HepG2 (cell line): ENCODE data around the gene OPRL1. TPM values are rescaled to one million over a fixed set of nuclear protein-coding genes. Genes with fewer than 3 reads are reported as not detected.
A peak's percentile ranks its signal among the peaks of the same experiment; 100 is the strongest.

Source experiments
- DPF2 ChIP-seq: sonication (generic); formaldehyde crosslinking; IDR thresholded peaks from 2 replicates; pipeline ENCODE4 v1.4.0; 2020; ENCODE audit warnings: mild to moderate bottlenecking, low read depth, missing genetic modification reagents, borderline replicate concordance
- MAZ ChIP-seq, 2 experiments: sonication (generic) in 1 of 2; formaldehyde crosslinking in 1 of 2; IDR thresholded peaks; 2 replicates each; pipeline versions ENCODE4 v1.5.0 to v1.6.1; 2012 to 2020; ENCODE audit warnings: low read depth in 2 of 2, mild to moderate bottlenecking in 2 of 2, borderline replicate concordance in 1 of 2, improper control_type of control experiment in 1 of 2, low read length in 1 of 2, missing genetic modification reagents in 1 of 2, moderate library complexity in 1 of 2
- NFKB2 ChIP-seq: sonication (generic); formaldehyde crosslinking; IDR thresholded peaks from 2 replicates; pipeline ENCODE4 v1.4.0; 2020; ENCODE audit warnings: missing genetic modification reagents, borderline replicate concordance
- polyA plus RNA-seq, 8 experiments: library from polyadenylated mRNA; depleted of rRNA in 3 of 8; stranded (reverse) in 7 of 8; unstranded in 1 of 8; fragments of >200 nt; fragmentation: Illumina TruSeq in 4 of 8; extraction: Trizol in 4 of 8; gene quantifications; 2 replicates each; pipeline versions ENCODE4 v1.2.1 to v1.2.3, GENCODE V29; 2011 to 2016; ENCODE audit warnings: low read depth in 4 of 8, missing spikeins in 1 of 8, mixed read lengths in 1 of 8; ENCODE audit not compliant: insufficient read depth in 1 of 8
- total RNA-seq, 5 experiments: library from RNA; depleted of rRNA; stranded (reverse); fragments of >200 nt; fragmentation: Illumina TruSeq; extraction: Trizol; gene quantifications; 2 replicates each; pipeline ENCODE4 v1.2.3, GENCODE V29; 2016; ENCODE audit warnings: low read depth in 1 of 5
- TF ChIP-seq, protein P1 (sequence below): sonication (generic); formaldehyde crosslinking; IDR thresholded peaks from 2 replicates; pipeline ENCODE4 v1.4.0; 2020; ENCODE audit warnings: missing genetic modification reagents
- TF ChIP-seq, protein P2 (sequence below): sonication (generic); formaldehyde crosslinking; IDR thresholded peaks from 2 replicates; pipeline ENCODE4 v1.8.1; 2023; ENCODE audit warnings: mild to moderate bottlenecking, inconsistent platforms, moderate library complexity, missing genetic modification reagents, borderline replicate concordance
- TF ChIP-seq, protein P3 (sequence below): sonication (generic); formaldehyde crosslinking; IDR thresholded peaks from 2 replicates; pipeline ENCODE4 v1.4.0; 2020; ENCODE audit warnings: missing genetic modification reagents
- TF ChIP-seq, protein P4 (sequence below): sonication (generic); formaldehyde crosslinking; IDR thresholded peaks from 2 replicates; pipeline ENCODE4 v1.4.0; 2020; ENCODE audit warnings: missing genetic modification reagents
- TF ChIP-seq, protein P5 (sequence below): sonication (generic); formaldehyde crosslinking; IDR thresholded peaks from 2 replicates; pipeline ENCODE4 v1.5.0; 2020; ENCODE audit warnings: missing genetic modification reagents
- TF ChIP-seq, protein P6 (sequence below): sonication (generic); formaldehyde crosslinking; IDR thresholded peaks from 2 replicates; pipeline ENCODE4 v1.9.0; 2021; ENCODE audit warnings: missing genetic modification reagents, borderline replicate concordance

Gene OPRL1
- total and polyA plus RNA-seq, 2 of the 13 experiments (the other 11 are each of a cell fraction or from before 2014, with no cell fraction given), result 0.35 to 0.71 TPM

DNA sequence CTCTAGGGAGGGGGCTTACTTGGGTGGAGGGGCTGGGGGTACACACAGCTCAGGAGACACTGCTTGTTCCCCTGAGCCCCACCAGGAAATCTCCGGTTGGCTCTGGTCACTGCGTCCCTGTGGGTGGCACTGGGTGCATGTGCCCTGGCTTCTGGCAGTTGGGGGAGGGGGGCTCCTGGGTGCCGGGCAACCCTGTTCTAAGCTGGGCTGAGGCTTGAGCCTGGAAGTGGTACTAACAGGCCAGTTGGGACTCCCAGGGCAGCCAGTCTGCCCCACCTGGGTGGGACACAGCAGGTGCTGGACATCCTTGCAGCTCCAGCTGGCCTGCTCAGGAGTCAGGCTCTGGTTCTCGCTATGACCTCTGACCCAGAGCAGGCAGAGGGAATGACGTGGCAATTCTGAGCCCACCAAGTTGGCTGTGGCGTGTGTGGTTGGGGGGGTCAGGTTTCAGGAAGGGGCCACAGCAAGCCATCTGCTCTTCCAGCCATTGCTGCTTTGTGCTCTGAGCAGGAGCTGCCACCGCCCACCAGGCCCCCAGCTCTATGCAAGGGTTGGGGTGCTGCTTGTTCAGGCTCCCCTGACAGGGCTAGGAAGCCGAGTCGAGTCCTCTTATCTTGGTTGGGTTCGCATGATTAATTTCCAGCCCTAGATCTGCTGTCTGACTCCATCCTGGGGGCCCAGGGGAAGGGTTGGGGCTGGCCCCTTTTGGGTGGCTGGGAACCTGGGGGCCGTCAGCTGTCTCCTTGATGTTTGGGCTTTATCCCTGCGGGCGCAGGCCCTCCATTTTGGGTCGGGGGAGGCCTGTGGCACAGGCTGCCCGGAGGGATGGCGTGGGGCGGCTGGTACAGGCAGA is 43.3 kb upstream of the OPRL1 start (continued):
- TF ChIP-seq, protein P1, sequence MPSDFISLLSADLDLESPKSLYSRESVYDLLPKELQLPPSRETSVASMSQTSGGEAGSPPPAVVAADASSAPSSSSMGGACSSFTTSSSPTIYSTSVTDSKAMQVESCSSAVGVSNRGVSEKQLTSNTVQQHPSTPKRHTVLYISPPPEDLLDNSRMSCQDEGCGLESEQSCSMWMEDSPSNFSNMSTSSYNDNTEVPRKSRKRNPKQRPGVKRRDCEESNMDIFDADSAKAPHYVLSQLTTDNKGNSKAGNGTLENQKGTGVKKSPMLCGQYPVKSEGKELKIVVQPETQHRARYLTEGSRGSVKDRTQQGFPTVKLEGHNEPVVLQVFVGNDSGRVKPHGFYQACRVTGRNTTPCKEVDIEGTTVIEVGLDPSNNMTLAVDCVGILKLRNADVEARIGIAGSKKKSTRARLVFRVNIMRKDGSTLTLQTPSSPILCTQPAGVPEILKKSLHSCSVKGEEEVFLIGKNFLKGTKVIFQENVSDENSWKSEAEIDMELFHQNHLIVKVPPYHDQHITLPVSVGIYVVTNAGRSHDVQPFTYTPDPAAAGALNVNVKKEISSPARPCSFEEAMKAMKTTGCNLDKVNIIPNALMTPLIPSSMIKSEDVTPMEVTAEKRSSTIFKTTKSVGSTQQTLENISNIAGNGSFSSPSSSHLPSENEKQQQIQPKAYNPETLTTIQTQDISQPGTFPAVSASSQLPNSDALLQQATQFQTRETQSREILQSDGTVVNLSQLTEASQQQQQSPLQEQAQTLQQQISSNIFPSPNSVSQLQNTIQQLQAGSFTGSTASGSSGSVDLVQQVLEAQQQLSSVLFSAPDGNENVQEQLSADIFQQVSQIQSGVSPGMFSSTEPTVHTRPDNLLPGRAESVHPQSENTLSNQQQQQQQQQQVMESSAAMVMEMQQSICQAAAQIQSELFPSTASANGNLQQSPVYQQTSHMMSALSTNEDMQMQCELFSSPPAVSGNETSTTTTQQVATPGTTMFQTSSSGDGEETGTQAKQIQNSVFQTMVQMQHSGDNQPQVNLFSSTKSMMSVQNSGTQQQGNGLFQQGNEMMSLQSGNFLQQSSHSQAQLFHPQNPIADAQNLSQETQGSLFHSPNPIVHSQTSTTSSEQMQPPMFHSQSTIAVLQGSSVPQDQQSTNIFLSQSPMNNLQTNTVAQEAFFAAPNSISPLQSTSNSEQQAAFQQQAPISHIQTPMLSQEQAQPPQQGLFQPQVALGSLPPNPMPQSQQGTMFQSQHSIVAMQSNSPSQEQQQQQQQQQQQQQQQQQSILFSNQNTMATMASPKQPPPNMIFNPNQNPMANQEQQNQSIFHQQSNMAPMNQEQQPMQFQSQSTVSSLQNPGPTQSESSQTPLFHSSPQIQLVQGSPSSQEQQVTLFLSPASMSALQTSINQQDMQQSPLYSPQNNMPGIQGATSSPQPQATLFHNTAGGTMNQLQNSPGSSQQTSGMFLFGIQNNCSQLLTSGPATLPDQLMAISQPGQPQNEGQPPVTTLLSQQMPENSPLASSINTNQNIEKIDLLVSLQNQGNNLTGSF (CRISPR knock-in tag), result 0 out of 2 replicates have a peak, but pooled peaks have one; percentile 22
- TF ChIP-seq, protein P2, sequence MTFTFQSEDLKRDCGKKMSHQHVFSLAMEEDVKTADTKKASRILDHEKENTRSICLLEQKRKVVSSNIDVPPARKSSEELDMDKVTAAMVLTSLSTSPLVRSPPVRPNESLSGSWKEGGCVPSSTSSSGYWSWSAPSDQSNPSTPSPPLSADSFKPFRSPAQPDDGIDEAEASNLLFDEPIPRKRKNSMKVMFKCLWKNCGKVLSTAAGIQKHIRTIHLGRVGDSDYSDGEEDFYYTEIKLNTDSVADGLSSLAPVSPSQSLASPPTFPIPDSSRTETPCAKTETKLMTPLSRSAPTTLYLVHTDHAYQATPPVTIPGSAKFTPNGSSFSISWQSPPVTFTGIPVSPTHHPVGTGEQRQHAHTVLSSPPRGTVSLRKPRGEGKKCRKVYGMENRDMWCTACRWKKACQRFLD (CRISPR knock-in tag), result no peak; the same call in 1 of the 2 replicates
- TF ChIP-seq, protein P3, sequence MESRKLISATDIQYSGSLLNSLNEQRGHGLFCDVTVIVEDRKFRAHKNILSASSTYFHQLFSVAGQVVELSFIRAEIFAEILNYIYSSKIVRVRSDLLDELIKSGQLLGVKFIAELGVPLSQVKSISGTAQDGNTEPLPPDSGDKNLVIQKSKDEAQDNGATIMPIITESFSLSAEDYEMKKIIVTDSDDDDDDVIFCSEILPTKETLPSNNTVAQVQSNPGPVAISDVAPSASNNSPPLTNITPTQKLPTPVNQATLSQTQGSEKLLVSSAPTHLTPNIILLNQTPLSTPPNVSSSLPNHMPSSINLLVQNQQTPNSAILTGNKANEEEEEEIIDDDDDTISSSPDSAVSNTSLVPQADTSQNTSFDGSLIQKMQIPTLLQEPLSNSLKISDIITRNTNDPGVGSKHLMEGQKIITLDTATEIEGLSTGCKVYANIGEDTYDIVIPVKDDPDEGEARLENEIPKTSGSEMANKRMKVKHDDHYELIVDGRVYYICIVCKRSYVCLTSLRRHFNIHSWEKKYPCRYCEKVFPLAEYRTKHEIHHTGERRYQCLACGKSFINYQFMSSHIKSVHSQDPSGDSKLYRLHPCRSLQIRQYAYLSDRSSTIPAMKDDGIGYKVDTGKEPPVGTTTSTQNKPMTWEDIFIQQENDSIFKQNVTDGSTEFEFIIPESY (CRISPR knock-in tag), result peak; percentile 14; the same call in 1 of the 2 replicates
- no peak for TF ChIP-seq DPF2 (CRISPR knock-in tag)
- TF ChIP-seq NFKB2 (CRISPR knock-in tag), result no peak
- TF ChIP-seq MAZ (IDR thresholded peaks at IDR 0.05; ENCODE audit: borderline replicate concordance, low read depth, low read length), result no peak
- peak; percentile 58; the same call in 1 of the 2 replicates for TF ChIP-seq MAZ (CRISPR knock-in tag; IDR thresholded peaks at IDR 0.05; ENCODE audit: low read depth)
- TF ChIP-seq, protein P4, sequence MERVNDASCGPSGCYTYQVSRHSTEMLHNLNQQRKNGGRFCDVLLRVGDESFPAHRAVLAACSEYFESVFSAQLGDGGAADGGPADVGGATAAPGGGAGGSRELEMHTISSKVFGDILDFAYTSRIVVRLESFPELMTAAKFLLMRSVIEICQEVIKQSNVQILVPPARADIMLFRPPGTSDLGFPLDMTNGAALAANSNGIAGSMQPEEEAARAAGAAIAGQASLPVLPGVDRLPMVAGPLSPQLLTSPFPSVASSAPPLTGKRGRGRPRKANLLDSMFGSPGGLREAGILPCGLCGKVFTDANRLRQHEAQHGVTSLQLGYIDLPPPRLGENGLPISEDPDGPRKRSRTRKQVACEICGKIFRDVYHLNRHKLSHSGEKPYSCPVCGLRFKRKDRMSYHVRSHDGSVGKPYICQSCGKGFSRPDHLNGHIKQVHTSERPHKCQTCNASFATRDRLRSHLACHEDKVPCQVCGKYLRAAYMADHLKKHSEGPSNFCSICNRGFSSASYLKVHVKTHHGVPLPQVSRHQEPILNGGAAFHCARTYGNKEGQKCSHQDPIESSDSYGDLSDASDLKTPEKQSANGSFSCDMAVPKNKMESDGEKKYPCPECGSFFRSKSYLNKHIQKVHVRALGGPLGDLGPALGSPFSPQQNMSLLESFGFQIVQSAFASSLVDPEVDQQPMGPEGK (CRISPR knock-in tag), result peak; percentile 93
- TF ChIP-seq, protein P5, sequence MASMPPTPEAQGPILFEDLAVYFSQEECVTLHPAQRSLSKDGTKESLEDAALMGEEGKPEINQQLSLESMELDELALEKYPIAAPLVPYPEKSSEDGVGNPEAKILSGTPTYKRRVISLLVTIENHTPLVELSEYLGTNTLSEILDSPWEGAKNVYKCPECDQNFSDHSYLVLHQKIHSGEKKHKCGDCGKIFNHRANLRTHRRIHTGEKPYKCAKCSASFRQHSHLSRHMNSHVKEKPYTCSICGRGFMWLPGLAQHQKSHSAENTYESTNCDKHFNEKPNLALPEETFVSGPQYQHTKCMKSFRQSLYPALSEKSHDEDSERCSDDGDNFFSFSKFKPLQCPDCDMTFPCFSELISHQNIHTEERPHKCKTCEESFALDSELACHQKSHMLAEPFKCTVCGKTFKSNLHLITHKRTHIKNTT, result no peak
- TF ChIP-seq, protein P6, sequence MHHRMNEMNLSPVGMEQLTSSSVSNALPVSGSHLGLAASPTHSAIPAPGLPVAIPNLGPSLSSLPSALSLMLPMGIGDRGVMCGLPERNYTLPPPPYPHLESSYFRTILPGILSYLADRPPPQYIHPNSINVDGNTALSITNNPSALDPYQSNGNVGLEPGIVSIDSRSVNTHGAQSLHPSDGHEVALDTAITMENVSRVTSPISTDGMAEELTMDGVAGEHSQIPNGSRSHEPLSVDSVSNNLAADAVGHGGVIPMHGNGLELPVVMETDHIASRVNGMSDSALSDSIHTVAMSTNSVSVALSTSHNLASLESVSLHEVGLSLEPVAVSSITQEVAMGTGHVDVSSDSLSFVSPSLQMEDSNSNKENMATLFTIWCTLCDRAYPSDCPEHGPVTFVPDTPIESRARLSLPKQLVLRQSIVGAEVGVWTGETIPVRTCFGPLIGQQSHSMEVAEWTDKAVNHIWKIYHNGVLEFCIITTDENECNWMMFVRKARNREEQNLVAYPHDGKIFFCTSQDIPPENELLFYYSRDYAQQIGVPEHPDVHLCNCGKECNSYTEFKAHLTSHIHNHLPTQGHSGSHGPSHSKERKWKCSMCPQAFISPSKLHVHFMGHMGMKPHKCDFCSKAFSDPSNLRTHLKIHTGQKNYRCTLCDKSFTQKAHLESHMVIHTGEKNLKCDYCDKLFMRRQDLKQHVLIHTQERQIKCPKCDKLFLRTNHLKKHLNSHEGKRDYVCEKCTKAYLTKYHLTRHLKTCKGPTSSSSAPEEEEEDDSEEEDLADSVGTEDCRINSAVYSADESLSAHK (CRISPR knock-in tag), result peak; percentile 28; the same call in 1 of the 2 replicates
